Measurements from ENCODE around the gene TLL2.

TLL2 gene

DNA sequence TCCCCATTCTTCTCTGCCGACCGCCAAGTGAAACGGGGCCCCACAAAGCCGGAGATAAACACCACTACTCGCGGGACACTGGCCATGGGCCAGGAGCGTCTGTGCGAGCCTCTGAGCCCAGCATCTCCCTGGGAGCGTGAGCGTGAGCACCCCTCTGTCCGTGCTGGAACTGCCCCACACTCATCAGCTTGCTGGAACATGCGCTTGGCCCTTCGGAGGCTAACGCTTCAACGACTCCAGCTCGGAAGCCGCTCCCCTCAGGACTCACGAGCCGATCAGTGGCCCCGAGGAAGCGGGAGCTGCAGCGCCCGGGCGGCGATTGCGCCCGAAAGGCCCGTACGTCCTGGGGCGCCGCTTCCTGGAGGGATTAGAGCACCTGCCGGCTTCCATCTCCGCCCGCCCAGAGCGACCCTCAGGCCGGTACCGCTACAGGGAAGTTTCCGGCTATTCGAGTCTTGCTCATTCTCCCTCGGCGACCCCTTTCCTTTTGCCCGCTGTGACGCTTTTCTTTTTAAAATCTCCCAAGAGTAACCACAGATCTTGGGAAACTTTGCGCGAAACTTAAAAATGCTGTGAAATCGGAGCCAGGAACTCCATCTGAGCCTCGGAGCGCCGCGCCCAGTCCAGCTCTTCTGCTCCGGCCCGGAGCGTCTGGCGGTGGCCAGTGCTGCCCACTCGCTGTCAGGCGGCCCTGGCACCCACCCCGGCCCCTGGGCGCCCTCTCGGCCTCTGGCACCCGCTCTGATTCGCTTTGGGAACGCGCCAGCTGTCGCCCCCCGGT is 1.0 kb downstream of the TLL2 start:
- H2AFZ ChIP-seq (ENCODE audit: low read length), result peak overlapping the region; percentile 82
- H3K27me3 ChIP-seq (ENCODE audit: insufficient read depth, low read length, poor library complexity, severe bottlenecking), result peaks cover 10% of the 10 kb centered on the region
- TF ChIP-seq, protein P1, sequence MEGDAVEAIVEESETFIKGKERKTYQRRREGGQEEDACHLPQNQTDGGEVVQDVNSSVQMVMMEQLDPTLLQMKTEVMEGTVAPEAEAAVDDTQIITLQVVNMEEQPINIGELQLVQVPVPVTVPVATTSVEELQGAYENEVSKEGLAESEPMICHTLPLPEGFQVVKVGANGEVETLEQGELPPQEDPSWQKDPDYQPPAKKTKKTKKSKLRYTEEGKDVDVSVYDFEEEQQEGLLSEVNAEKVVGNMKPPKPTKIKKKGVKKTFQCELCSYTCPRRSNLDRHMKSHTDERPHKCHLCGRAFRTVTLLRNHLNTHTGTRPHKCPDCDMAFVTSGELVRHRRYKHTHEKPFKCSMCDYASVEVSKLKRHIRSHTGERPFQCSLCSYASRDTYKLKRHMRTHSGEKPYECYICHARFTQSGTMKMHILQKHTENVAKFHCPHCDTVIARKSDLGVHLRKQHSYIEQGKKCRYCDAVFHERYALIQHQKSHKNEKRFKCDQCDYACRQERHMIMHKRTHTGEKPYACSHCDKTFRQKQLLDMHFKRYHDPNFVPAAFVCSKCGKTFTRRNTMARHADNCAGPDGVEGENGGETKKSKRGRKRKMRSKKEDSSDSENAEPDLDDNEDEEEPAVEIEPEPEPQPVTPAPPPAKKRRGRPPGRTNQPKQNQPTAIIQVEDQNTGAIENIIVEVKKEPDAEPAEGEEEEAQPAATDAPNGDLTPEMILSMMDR (conservative IDR thresholded peaks at IDR 0.05; ENCODE audit: low read length), result no peak
- no peak for TF ChIP-seq EZH2phosphoT487 (IDR thresholded peaks at IDR 0.05; ENCODE audit: borderline replicate concordance)
- peak overlapping the region; percentile 77 for H3K4me2 ChIP-seq (ENCODE audit: low read depth, low read length, poor library complexity, severe bottlenecking)
- H3F3A ChIP-seq (ENCODE audit: low read depth), result no peaks in the 10 kb centered on the region; the same call in 1 of the 2 replicates
- no peaks in the 10 kb centered on the region for H3K9me2 ChIP-seq (replicated peaks; ENCODE audit: low read depth, low read length)
- H3K9ac ChIP-seq (ENCODE audit: low read depth, low read length, poor library complexity, severe bottlenecking), result peak overlapping the region; percentile 18
- no peaks in the 10 kb centered on the region for H3K79me2 ChIP-seq (ENCODE audit: insufficient read depth, low read length)
- H4K20me1 ChIP-seq (ENCODE audit: insufficient read depth, low read length, poor library complexity, severe bottlenecking), result no peaks in the 10 kb centered on the region
- H3K9me3 ChIP-seq (ENCODE audit: insufficient read depth, low read depth, low read length), result no peaks in the 10 kb centered on the region
- H3K4me1 ChIP-seq (ENCODE audit: insufficient read depth, low read length, poor library complexity, severe bottlenecking), result no peaks in the 10 kb centered on the region
- no peaks in the 10 kb centered on the region; the same call in 1 of the 2 replicates for H3K36me3 ChIP-seq (ENCODE audit: insufficient read depth, low read length)
- H3K4me3 ChIP-seq (ENCODE audit: low read length, poor library complexity, severe bottlenecking), result peak overlapping the region; percentile 72

DNA sequence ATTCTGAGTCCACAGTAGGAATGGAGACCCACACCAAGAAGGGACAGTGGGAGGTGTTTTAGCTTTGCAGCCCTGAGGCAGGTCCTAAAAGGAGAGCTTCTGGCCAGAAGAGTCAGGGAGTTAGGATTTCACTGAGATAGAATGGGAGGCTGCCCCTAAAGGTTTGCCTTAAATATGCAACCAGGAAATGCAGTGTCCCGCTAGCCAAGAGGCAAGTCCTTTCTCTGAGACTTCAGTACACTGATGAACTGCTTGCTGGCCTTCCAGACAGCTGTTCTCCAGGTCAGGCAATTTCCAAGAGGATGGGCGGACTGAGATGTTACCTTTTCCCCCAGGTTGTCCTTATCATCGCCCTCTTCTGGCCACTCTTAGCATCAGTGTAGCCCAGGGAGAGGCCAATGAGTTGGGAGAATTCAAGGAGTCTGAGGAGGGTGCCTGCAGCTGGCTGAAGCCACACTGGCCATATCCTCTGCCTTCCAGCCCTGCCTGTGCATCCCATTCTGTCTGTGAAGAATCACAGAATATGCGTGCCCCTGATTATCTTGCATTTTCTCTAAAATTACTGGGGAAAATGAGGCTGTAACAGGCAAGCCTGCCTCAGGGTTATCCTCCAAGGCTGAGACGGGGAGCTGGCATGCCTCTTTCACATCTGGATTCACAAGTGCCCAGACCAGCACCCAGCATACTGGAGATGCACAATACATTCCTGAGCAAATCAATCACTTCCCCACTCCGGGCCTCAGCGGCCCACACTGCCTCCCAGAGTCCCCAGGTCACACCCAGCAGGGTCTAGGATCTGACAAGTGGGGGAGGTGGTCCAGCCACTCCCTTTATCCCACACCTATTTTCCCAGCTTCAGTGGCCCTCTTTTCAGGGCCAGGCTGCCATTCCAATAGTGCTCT is 2.4 kb downstream of the TLL2 start:
- Histone ChIP-seq H3K4me2 (ENCODE audit: low read depth, low read length, poor library complexity, severe bottlenecking) (no peak overlapping the region), H3K79me2 (ENCODE audit: insufficient read depth, low read length) (no peaks in the 10 kb centered on the region), H4K20me1 (ENCODE audit: insufficient read depth, low read length, poor library complexity, severe bottlenecking) (no peaks in the 10 kb centered on the region), H3K9me2 (replicated peaks; ENCODE audit: low read depth, low read length) (no peaks in the 10 kb centered on the region), H3K4me3 (ENCODE audit: low read length, poor library complexity, severe bottlenecking) (no peak overlapping the region), H3K36me3 (ENCODE audit: insufficient read depth, low read length) (no peaks in the 10 kb centered on the region), H3K9me3 (ENCODE audit: insufficient read depth, low read depth, low read length) (no peaks in the 10 kb centered on the region), H3K4me1 (ENCODE audit: insufficient read depth, low read length, poor library complexity, severe bottlenecking) (no peaks in the 10 kb centered on the region), H3F3A (ENCODE audit: low read depth) (no peaks in the 10 kb centered on the region), H2AFZ (ENCODE audit: low read length) (no peak overlapping the region), H3K27me3 (ENCODE audit: insufficient read depth, low read length, poor library complexity, severe bottlenecking) (peaks cover 10% of the 10 kb centered on the region), H3K9ac (ENCODE audit: low read depth, low read length, poor library complexity, severe bottlenecking) (no peak overlapping the region)
- no peak for TF ChIP-seq EZH2phosphoT487 (IDR thresholded peaks at IDR 0.05; ENCODE audit: borderline replicate concordance)
- TF ChIP-seq, protein P1 (conservative IDR thresholded peaks at IDR 0.05; ENCODE audit: low read length), result peak; percentile 69

DNA sequence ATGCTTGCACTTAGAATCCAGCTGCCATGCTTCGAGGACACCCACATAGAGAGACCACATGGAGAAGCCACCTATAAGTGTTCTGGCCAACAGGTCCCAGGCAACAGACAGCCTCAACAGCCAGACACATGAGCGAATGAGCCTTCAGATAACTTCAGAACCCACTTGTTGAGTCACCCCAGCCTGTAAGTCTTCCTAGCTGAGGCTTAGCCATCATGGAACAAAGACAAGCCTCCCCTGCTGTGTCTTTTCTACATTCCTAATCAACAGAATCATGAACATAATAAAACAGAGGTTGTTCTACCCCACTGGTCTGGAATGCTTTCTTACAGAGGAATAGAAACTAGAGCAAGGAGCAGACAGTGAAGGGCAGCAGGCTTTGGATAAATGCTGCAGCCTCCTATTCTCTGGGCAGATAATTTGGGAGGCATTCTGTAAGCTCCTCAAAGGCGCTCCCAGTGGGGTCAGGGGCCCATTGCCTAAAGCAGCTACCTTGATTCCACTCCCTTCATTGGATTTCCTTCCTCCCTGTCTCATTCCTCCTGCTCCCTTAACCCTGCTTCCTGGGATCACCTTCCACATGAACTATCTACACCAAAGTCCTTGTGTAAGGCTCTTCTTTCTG is 4.6 kb downstream of the TLL2 start:
- H3K4me2 ChIP-seq (ENCODE audit: low read depth, low read length, poor library complexity, severe bottlenecking), result no peak overlapping the region
- no peak overlapping the region for H3K9ac ChIP-seq (ENCODE audit: low read depth, low read length, poor library complexity, severe bottlenecking)
- TF ChIP-seq, protein P1 (conservative IDR thresholded peaks at IDR 0.05; ENCODE audit: low read length), result no peak
- TF ChIP-seq EZH2phosphoT487 (IDR thresholded peaks at IDR 0.05; ENCODE audit: borderline replicate concordance), result no peak
- no peaks in the 10 kb centered on the region for H3F3A ChIP-seq (ENCODE audit: low read depth)
- H3K9me3 ChIP-seq (ENCODE audit: insufficient read depth, low read depth, low read length), result no peaks in the 10 kb centered on the region
- no peaks in the 10 kb centered on the region for H3K9me2 ChIP-seq (replicated peaks; ENCODE audit: low read depth, low read length)
- no peaks in the 10 kb centered on the region for H3K36me3 ChIP-seq (ENCODE audit: insufficient read depth, low read length)
- H3K79me2 ChIP-seq (ENCODE audit: insufficient read depth, low read length), result no peaks in the 10 kb centered on the region
- H4K20me1 ChIP-seq (ENCODE audit: insufficient read depth, low read length, poor library complexity, severe bottlenecking), result no peaks in the 10 kb centered on the region
- peaks cover 10% of the 10 kb centered on the region for H3K27me3 ChIP-seq (ENCODE audit: insufficient read depth, low read length, poor library complexity, severe bottlenecking)
- no peak overlapping the region for H3K4me3 ChIP-seq (ENCODE audit: low read length, poor library complexity, severe bottlenecking)
- no peaks in the 10 kb centered on the region for H3K4me1 ChIP-seq (ENCODE audit: insufficient read depth, low read length, poor library complexity, severe bottlenecking)
- H2AFZ ChIP-seq (ENCODE audit: low read length), result no peak overlapping the region

Measured in Loucy (cell line).